ENCODE results near the gene SLC17A2.

SLC17A2 gene

GRCh38 chr6:25956226-25956625 is 25.7 kb upstream of the SLC17A2 start:
- POLR2A ChIA-PET = no interaction called here
- no peak overlapping the region for H3K4me3 ChIP-seq (ENCODE audit: low read depth, low read length)
- CTCF ChIA-PET = interaction anchor here (0.8 kb wide), 1 partner anchor 37 kb away, joined by 3 read pairs; no protein-coding TSS in a partner anchor
- TF ChIP-seq CTCF (IDR thresholded peaks at IDR 0.05; ENCODE audit: insufficient read depth, low read length, missing control alignments) = no peak
- DNase-seq (ENCODE audit: low read depth, low spot score) = no peak

- H3K4me3 ChIP-seq (ENCODE audit: low read depth, low read length) = no peak overlapping the region
- CTCF ChIA-PET = interaction anchor here (1.2 kb wide), 1 partner anchor 11 kb away, joined by 4 read pairs; no protein-coding TSS in a partner anchor
- TF ChIP-seq CTCF (IDR thresholded peaks at IDR 0.05; ENCODE audit: insufficient read depth, low read length, missing control alignments) = no peak
- no peak for DNase-seq (ENCODE audit: low read depth, low spot score)
- POLR2A ChIA-PET = no interaction called here
These were observed 24.3 kb upstream of the SLC17A2 start for GRCh38 chr6:25954756-25955155.

GRCh38 chr6:25953733-25954132 is 23.2 kb upstream of the SLC17A2 start:
- POLR2A ChIA-PET = no interaction called here
- no peak for TF ChIP-seq CTCF (IDR thresholded peaks at IDR 0.05; ENCODE audit: insufficient read depth, low read length, missing control alignments)
- H3K4me3 ChIP-seq (ENCODE audit: low read depth, low read length) = no peak overlapping the region
- DNase-seq (ENCODE audit: low read depth, low spot score) = no peak
- CTCF ChIA-PET = no interaction called here

GRCh38 chr6:25952535-25952934 is 22.0 kb upstream of the SLC17A2 start:
- ChIA-PET CTCF (no interaction called here), POLR2A (no interaction called here)
- no peak overlapping the region for H3K4me3 ChIP-seq (ENCODE audit: low read depth, low read length)
- no peak for DNase-seq (ENCODE audit: low read depth, low spot score)
- TF ChIP-seq CTCF (IDR thresholded peaks at IDR 0.05; ENCODE audit: insufficient read depth, low read length, missing control alignments) = no peak

GRCh38 chr6:25951296-25952032 is 21.0 kb upstream of the SLC17A2 start:
- POLR2A ChIA-PET = no interaction called here

GRCh38 chr6:25950297-25950696 is 19.8 kb upstream of the SLC17A2 start:
- no peak for TF ChIP-seq CTCF (IDR thresholded peaks at IDR 0.05; ENCODE audit: insufficient read depth, low read length, missing control alignments)
- CTCF ChIA-PET = interaction anchor here (0.8 kb wide), 1 partner anchor 230 kb away, joined by 3 read pairs; no protein-coding TSS in a partner anchor
- POLR2A ChIA-PET = no interaction called here
- no peak overlapping the region for H3K4me3 ChIP-seq (ENCODE audit: low read depth, low read length)
- no peak for DNase-seq (ENCODE audit: low read depth, low spot score)

More at GRCh38 chr6:25951296-25952032, 21.0 kb upstream of the SLC17A2 start:
- no peak for TF ChIP-seq CTCF (IDR thresholded peaks at IDR 0.05; ENCODE audit: insufficient read depth, low read length, missing control alignments)
- H3K4me3 ChIP-seq (ENCODE audit: low read depth, low read length) = no peak overlapping the region
- DNase-seq (ENCODE audit: low read depth, low spot score) = no peak
- CTCF ChIA-PET = no interaction called here

All from AG04449 (cell line).